Dedifferentiated amniotic fluid mesenchymal stem cell (primary cell): ENCODE measurements around the gene CYP1A1.
"Not testable (repeated sequence)": the region's sequence is repeated elsewhere in the genome, so short reads cannot be mapped to it uniquely, and the experiment has no call there.

ENCODE experiments used
- DNase-seq: peaks from one replicate; pipeline ENCODE4 v3.0.0-alpha.2; 2016; ENCODE audit errors: extremely low spot score

CYP1A1 gene

GRCh38 chr15:74725225-74725774 lies at the start of gene CYP1A1:
Gene CYP1A1, minus strand, starts transcription at chr15:74725528. Its CDS starts 2,431 bp downstream, at chr15:74723097.
- no peak for DNase-seq

- no peak for DNase-seq
Observed at GRCh38 chr15:74773731-74774252, 48.5 kb upstream of the CYP1A1 start.

- no peak for DNase-seq
Observed at GRCh38 chr15:74773329-74773728, 48.0 kb upstream of the CYP1A1 start.

GRCh38 chr15:74770211-74770903 lies 45.0 kb upstream of the CYP1A1 start:
- no peak for DNase-seq

- no peak for DNase-seq
Observed at GRCh38 chr15:74769463-74770025, 44.2 kb upstream of the CYP1A1 start.

- peak; percentile 62 for DNase-seq
Observed at GRCh38 chr15:74768771-74769342, 43.5 kb upstream of the CYP1A1 start.

- no peak for DNase-seq
Observed at GRCh38 chr15:74768099-74768770, 42.9 kb upstream of the CYP1A1 start.

GRCh38 chr15:74767167-74768098 lies 42.1 kb upstream of the CYP1A1 start:
- DNase-seq, result no peak

GRCh38 chr15:74763416-74763815 lies 38.1 kb upstream of the CYP1A1 start:
- DNase-seq, result no peak

- DNase-seq, result no peak
Observed at GRCh38 chr15:74762791-74763150, 37.4 kb upstream of the CYP1A1 start.

- DNase-seq, result no peak
Observed at GRCh38 chr15:74758736-74759135, 33.4 kb upstream of the CYP1A1 start.

GRCh38 chr15:74754593-74755215 lies 29.4 kb upstream of the CYP1A1 start:
- no peak for DNase-seq

- peak; percentile 57 for DNase-seq
Observed at GRCh38 chr15:74752531-74752930, 27.2 kb upstream of the CYP1A1 start.

- DNase-seq, result no peak
Observed at GRCh38 chr15:74752011-74752410, 26.7 kb upstream of the CYP1A1 start.

- no peak for DNase-seq
Observed at GRCh38 chr15:74750751-74751150, 25.4 kb upstream of the CYP1A1 start.

- no peak for DNase-seq
Observed at GRCh38 chr15:74749832-74750231, 24.5 kb upstream of the CYP1A1 start.

GRCh38 chr15:74748322-74748946 lies 23.1 kb upstream of the CYP1A1 start, which contains the start of gene CYP1A2:
Gene CYP1A2, plus strand, starts transcription at chr15:74748845. Its CDS starts 894 bp downstream, at chr15:74749739.
- DNase-seq, result no peak

- no peak for DNase-seq
Observed at GRCh38 chr15:74746389-74746788, 21.1 kb upstream of the CYP1A1 start.

GRCh38 chr15:74742422-74742821 lies 17.1 kb upstream of the CYP1A1 start:
- no peak for DNase-seq

- not testable (repeated sequence) for DNase-seq
Observed at GRCh38 chr15:74738239-74738638, 12.9 kb upstream of the CYP1A1 start.
